Cardiac muscle cell (in vitro differentiated cells and primary cell): ENCODE results near the gene KANSL3. TPM values are rescaled to one million over a fixed set of nuclear protein-coding genes. Genes with fewer than 3 reads are reported as not detected.

Experiments
- DNase-seq, 2 donors: peaks; one replicate each; pipeline versions ENCODE4 v3.0.0 to v3.0.0-alpha.2; 2010 to 2017; ENCODE audit warnings: low read depth in 1 of 2, low spot score in 1 of 2
- H3K27ac ChIP-seq: fragments of 200-600 bp; sonication (generic); 2 replicates; pipeline ENCODE4 v1.5.1; 2016
- H3K27me3 ChIP-seq: fragments of 200-600 bp; sonication (generic); 2 replicates; pipeline ENCODE4 v1.6.0; 2016; ENCODE audit warnings: control low read depth
- H3K36me3 ChIP-seq: fragments of 200-600 bp; sonication (generic); 2 replicates; pipeline ENCODE4 v1.5.1; 2016; ENCODE audit warnings: control low read depth
- H3K4me1 ChIP-seq: fragments of 200-600 bp; sonication (generic); 2 replicates; pipeline ENCODE4 v1.8.1; 2017; ENCODE audit warnings: low read depth, mild to moderate bottlenecking, mixed run types
- H3K4me3 ChIP-seq: fragments of 200-600 bp; sonication (generic); 2 replicates; pipeline ENCODE4 v1.5.1; 2016; ENCODE audit warnings: mild to moderate bottlenecking
- H3K9me3 ChIP-seq: fragments of 200-600 bp; sonication (generic); 2 replicates; pipeline ENCODE4 v1.5.1; 2017; ENCODE audit warnings: low read depth, mild to moderate bottlenecking, control low read depth
- polyA plus RNA-seq: library from polyadenylated mRNA; unstranded; fragments of >200 nt; fragmentation: Nextera tagmentation; extraction: Ambion mirVana; gene quantifications from 2 replicates; pipeline ENCODE4 v1.2.1, GENCODE V29; 2016
- total RNA-seq: library from RNA; depleted of rRNA; stranded (reverse); fragments of >200 nt; gene quantifications from 2 replicates; pipeline ENCODE4 v1.2.3, GENCODE V29; 2016
- TF ChIP-seq, protein P1 (sequence below): IDR thresholded peaks from 2 replicates; pipeline ENCODE4 v1.5.1; 2012; ENCODE audit warnings: low read depth, mild to moderate bottlenecking, low read length

Gene KANSL3
- total and polyA plus RNA-seq, 2 experiments from 2014 or later, result 40.4 to 59.2 TPM

GRCh38 chr2:96578731-96579130 is 59.4 kb downstream of the KANSL3 start:
- TF ChIP-seq, protein P1, sequence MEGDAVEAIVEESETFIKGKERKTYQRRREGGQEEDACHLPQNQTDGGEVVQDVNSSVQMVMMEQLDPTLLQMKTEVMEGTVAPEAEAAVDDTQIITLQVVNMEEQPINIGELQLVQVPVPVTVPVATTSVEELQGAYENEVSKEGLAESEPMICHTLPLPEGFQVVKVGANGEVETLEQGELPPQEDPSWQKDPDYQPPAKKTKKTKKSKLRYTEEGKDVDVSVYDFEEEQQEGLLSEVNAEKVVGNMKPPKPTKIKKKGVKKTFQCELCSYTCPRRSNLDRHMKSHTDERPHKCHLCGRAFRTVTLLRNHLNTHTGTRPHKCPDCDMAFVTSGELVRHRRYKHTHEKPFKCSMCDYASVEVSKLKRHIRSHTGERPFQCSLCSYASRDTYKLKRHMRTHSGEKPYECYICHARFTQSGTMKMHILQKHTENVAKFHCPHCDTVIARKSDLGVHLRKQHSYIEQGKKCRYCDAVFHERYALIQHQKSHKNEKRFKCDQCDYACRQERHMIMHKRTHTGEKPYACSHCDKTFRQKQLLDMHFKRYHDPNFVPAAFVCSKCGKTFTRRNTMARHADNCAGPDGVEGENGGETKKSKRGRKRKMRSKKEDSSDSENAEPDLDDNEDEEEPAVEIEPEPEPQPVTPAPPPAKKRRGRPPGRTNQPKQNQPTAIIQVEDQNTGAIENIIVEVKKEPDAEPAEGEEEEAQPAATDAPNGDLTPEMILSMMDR, result no peak
- Histone ChIP-seq H3K4me3 (no peak overlapping the region), H3K4me1 (no peaks in the 10 kb centered on the region), H3K27me3 (no peaks in the 10 kb centered on the region), H3K27ac (no peak overlapping the region), H3K36me3 (no peaks in the 10 kb centered on the region), H3K9me3 (no peaks in the 10 kb centered on the region)
- no peak for DNase-seq

GRCh38 chr2:96577501-96577900 is 60.6 kb downstream of the KANSL3 start:
- H3K36me3 ChIP-seq, result no peaks in the 10 kb centered on the region
- H3K27ac ChIP-seq, result no peak overlapping the region
- TF ChIP-seq, protein P1, result no peak
- H3K9me3 ChIP-seq, result no peaks in the 10 kb centered on the region
- no peaks in the 10 kb centered on the region for H3K4me1 ChIP-seq
- no peak overlapping the region for H3K4me3 ChIP-seq
- no peaks in the 10 kb centered on the region for H3K27me3 ChIP-seq
- DNase-seq, result no peak

DNA sequence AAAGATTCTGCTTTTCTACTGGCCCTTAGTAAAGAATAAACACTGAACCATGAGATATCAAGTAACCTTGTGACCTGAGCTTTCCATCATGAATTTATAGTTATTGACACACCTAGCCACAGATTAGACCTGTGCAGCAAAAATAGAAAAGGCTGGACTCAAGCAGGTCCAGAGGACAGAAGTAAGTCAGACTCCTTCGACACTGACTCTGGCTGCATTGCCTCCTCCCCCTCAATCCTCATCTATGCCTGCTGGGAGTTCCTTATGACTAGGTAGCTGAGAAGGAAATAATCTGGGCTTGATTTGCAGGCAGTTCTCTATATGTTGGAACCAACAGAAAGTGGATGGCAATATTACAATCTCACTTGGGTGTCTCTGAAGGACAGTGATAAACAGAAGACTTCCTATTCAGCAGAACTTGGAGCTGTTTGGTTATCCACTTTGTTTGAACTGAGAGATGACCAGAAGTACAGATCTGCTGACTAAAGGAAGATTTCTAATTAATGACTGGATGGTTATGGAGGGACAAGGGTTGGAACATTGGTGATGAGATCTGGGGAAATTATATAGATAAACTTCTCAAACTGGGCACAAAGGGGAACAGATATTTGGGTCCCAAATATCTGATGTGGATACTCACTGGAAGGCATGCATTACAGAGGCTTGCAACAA is 62.2 kb downstream of the KANSL3 start:
- no peak for DNase-seq
- H3K36me3 ChIP-seq, result no peaks in the 10 kb centered on the region
- no peaks in the 10 kb centered on the region for H3K27me3 ChIP-seq
- TF ChIP-seq, protein P1, result no peak
- no peaks in the 10 kb centered on the region for H3K9me3 ChIP-seq
- no peak overlapping the region for H3K4me3 ChIP-seq
- no peak overlapping the region for H3K27ac ChIP-seq
- no peaks in the 10 kb centered on the region for H3K4me1 ChIP-seq

- H3K27me3 ChIP-seq, result no peaks in the 10 kb centered on the region
- no peaks in the 10 kb centered on the region for H3K36me3 ChIP-seq
- H3K4me3 ChIP-seq, result no peak overlapping the region
- no peaks in the 10 kb centered on the region for H3K4me1 ChIP-seq
- DNase-seq, result no peak
- no peak overlapping the region for H3K27ac ChIP-seq
- TF ChIP-seq, protein P1, result no peak
- H3K9me3 ChIP-seq, result no peaks in the 10 kb centered on the region
Observed at GRCh38 chr2:96574364-96574763, 63.7 kb downstream of the KANSL3 start.

GRCh38 chr2:96568094-96568493 is 70.0 kb downstream of the KANSL3 start:
- H3K27ac ChIP-seq, result no peak overlapping the region
- no peaks in the 10 kb centered on the region for H3K27me3 ChIP-seq
- no peaks in the 10 kb centered on the region for H3K9me3 ChIP-seq
- no peaks in the 10 kb centered on the region for H3K36me3 ChIP-seq
- H3K4me3 ChIP-seq, result no peak overlapping the region
- TF ChIP-seq, protein P1, result no peak
- DNase-seq, result no peak
- H3K4me1 ChIP-seq, result no peaks in the 10 kb centered on the region
